ENCODE data around the gene ADAMTSL2.

Gene ADAMTSL2

GRCh38 chr9:133577737-133578112 lies 43.2 kb downstream of the ADAMTSL2 start:
- no peaks in the 10 kb centered on the region for H3K4me1 ChIP-seq (ENCODE audit: control insufficient read depth, insufficient read depth, low read length)

GRCh38 chr9:133578524-133579441 lies 44.3 kb downstream of the ADAMTSL2 start:
- H3K9ac ChIP-seq (ENCODE audit: low read depth, low read length) = no peak overlapping the region
- H3K36me3 ChIP-seq (ENCODE audit: control insufficient read depth, insufficient read depth, low read length) = no peaks in the 10 kb centered on the region
- no peaks in the 10 kb centered on the region for H3K27me3 ChIP-seq (ENCODE audit: control insufficient read depth, insufficient read depth, low read length)
- no peaks in the 10 kb centered on the region for H3K9me3 ChIP-seq (ENCODE audit: control insufficient read depth, insufficient read depth, low read length)
- no peaks in the 10 kb centered on the region for H3K4me1 ChIP-seq (ENCODE audit: control insufficient read depth, insufficient read depth, low read length)
- no peak overlapping the region for H3K4me3 ChIP-seq (ENCODE audit: low read depth, low read length)

More at GRCh38 chr9:133577737-133578112, 43.2 kb downstream of the ADAMTSL2 start:
- no peak overlapping the region for H3K4me3 ChIP-seq (ENCODE audit: low read depth, low read length)
- H3K36me3 ChIP-seq (ENCODE audit: control insufficient read depth, insufficient read depth, low read length) = no peaks in the 10 kb centered on the region
- H3K9ac ChIP-seq (ENCODE audit: low read depth, low read length) = no peak overlapping the region
- no peaks in the 10 kb centered on the region for H3K27me3 ChIP-seq (ENCODE audit: control insufficient read depth, insufficient read depth, low read length)
- H3K9me3 ChIP-seq (ENCODE audit: control insufficient read depth, insufficient read depth, low read length) = no peaks in the 10 kb centered on the region

- no peaks in the 10 kb centered on the region for H3K9me3 ChIP-seq (ENCODE audit: control insufficient read depth, insufficient read depth, low read length)
- H3K27me3 ChIP-seq (ENCODE audit: control insufficient read depth, insufficient read depth, low read length) = no peaks in the 10 kb centered on the region
- H3K36me3 ChIP-seq (ENCODE audit: control insufficient read depth, insufficient read depth, low read length) = no peaks in the 10 kb centered on the region
- no peaks in the 10 kb centered on the region for H3K4me1 ChIP-seq (ENCODE audit: control insufficient read depth, insufficient read depth, low read length)
- H3K9ac ChIP-seq (ENCODE audit: low read depth, low read length) = no peak overlapping the region
- H3K4me3 ChIP-seq (ENCODE audit: low read depth, low read length) = no peak overlapping the region
Measured at GRCh38 chr9:133579601-133580418, 45.3 kb downstream of the ADAMTSL2 start.

GRCh38 chr9:133580419-133580738 lies 45.9 kb downstream of the ADAMTSL2 start:
- Histone ChIP-seq H3K9me3 (ENCODE audit: control insufficient read depth, insufficient read depth, low read length) (no peaks in the 10 kb centered on the region), H3K27me3 (ENCODE audit: control insufficient read depth, insufficient read depth, low read length) (no peaks in the 10 kb centered on the region), H3K4me1 (ENCODE audit: control insufficient read depth, insufficient read depth, low read length) (no peaks in the 10 kb centered on the region), H3K36me3 (ENCODE audit: control insufficient read depth, insufficient read depth, low read length) (no peaks in the 10 kb centered on the region), H3K9ac (ENCODE audit: low read depth, low read length) (no peak overlapping the region), H3K4me3 (ENCODE audit: low read depth, low read length) (no peak overlapping the region)

- Histone ChIP-seq H3K9me3 (ENCODE audit: control insufficient read depth, insufficient read depth, low read length) (no peaks in the 10 kb centered on the region), H3K27me3 (ENCODE audit: control insufficient read depth, insufficient read depth, low read length) (no peaks in the 10 kb centered on the region), H3K9ac (ENCODE audit: low read depth, low read length) (no peak overlapping the region), H3K36me3 (ENCODE audit: control insufficient read depth, insufficient read depth, low read length) (no peaks in the 10 kb centered on the region), H3K4me1 (ENCODE audit: control insufficient read depth, insufficient read depth, low read length) (no peaks in the 10 kb centered on the region), H3K4me3 (ENCODE audit: low read depth, low read length) (no peak overlapping the region)
Measured at GRCh38 chr9:133581011-133581410, 46.5 kb downstream of the ADAMTSL2 start.

- Histone ChIP-seq H3K27me3 (ENCODE audit: control insufficient read depth, insufficient read depth, low read length) (no peaks in the 10 kb centered on the region), H3K36me3 (ENCODE audit: control insufficient read depth, insufficient read depth, low read length) (no peaks in the 10 kb centered on the region), H3K4me3 (ENCODE audit: low read depth, low read length) (no peak overlapping the region), H3K9ac (ENCODE audit: low read depth, low read length) (no peak overlapping the region), H3K9me3 (ENCODE audit: control insufficient read depth, insufficient read depth, low read length) (no peaks in the 10 kb centered on the region), H3K4me1 (ENCODE audit: control insufficient read depth, insufficient read depth, low read length) (no peaks in the 10 kb centered on the region)
Measured at GRCh38 chr9:133581513-133582343, 47.2 kb downstream of the ADAMTSL2 start.

- Histone ChIP-seq H3K4me3 (ENCODE audit: low read depth, low read length) (no peak overlapping the region), H3K27me3 (ENCODE audit: control insufficient read depth, insufficient read depth, low read length) (no peaks in the 10 kb centered on the region), H3K36me3 (ENCODE audit: control insufficient read depth, insufficient read depth, low read length) (no peaks in the 10 kb centered on the region), H3K4me1 (ENCODE audit: control insufficient read depth, insufficient read depth, low read length) (no peaks in the 10 kb centered on the region), H3K9me3 (ENCODE audit: control insufficient read depth, insufficient read depth, low read length) (no peaks in the 10 kb centered on the region), H3K9ac (ENCODE audit: low read depth, low read length) (no peak overlapping the region)
Measured at GRCh38 chr9:133582501-133583045, 48.1 kb downstream of the ADAMTSL2 start.

- Histone ChIP-seq H3K27me3 (ENCODE audit: control insufficient read depth, insufficient read depth, low read length) (no peaks in the 10 kb centered on the region), H3K36me3 (ENCODE audit: control insufficient read depth, insufficient read depth, low read length) (no peaks in the 10 kb centered on the region), H3K9me3 (ENCODE audit: control insufficient read depth, insufficient read depth, low read length) (no peaks in the 10 kb centered on the region), H3K9ac (ENCODE audit: low read depth, low read length) (no peak overlapping the region), H3K4me3 (ENCODE audit: low read depth, low read length) (no peak overlapping the region), H3K4me1 (ENCODE audit: control insufficient read depth, insufficient read depth, low read length) (no peaks in the 10 kb centered on the region)
Measured at GRCh38 chr9:133583111-133583510, 48.6 kb downstream of the ADAMTSL2 start.

- H3K36me3 ChIP-seq (ENCODE audit: control insufficient read depth, insufficient read depth, low read length) = no peaks in the 10 kb centered on the region
- H3K4me3 ChIP-seq (ENCODE audit: low read depth, low read length) = no peak overlapping the region
- no peaks in the 10 kb centered on the region for H3K4me1 ChIP-seq (ENCODE audit: control insufficient read depth, insufficient read depth, low read length)
- no peaks in the 10 kb centered on the region for H3K27me3 ChIP-seq (ENCODE audit: control insufficient read depth, insufficient read depth, low read length)
- H3K9ac ChIP-seq (ENCODE audit: low read depth, low read length) = no peak overlapping the region
- no peaks in the 10 kb centered on the region for H3K9me3 ChIP-seq (ENCODE audit: control insufficient read depth, insufficient read depth, low read length)
Measured at GRCh38 chr9:133583586-133583985, 49.1 kb downstream of the ADAMTSL2 start.

- no peaks in the 10 kb centered on the region for H3K36me3 ChIP-seq (ENCODE audit: control insufficient read depth, insufficient read depth, low read length)
- H3K4me3 ChIP-seq (ENCODE audit: low read depth, low read length) = no peak overlapping the region
- no peaks in the 10 kb centered on the region for H3K9me3 ChIP-seq (ENCODE audit: control insufficient read depth, insufficient read depth, low read length)
- H3K27me3 ChIP-seq (ENCODE audit: control insufficient read depth, insufficient read depth, low read length) = no peaks in the 10 kb centered on the region
- H3K9ac ChIP-seq (ENCODE audit: low read depth, low read length) = no peak overlapping the region
- H3K4me1 ChIP-seq (ENCODE audit: control insufficient read depth, insufficient read depth, low read length) = no peaks in the 10 kb centered on the region
Measured at GRCh38 chr9:133584167-133584558, 49.7 kb downstream of the ADAMTSL2 start.
